SK-N-SH (cell line): ENCODE measurements around the gene PPP3CA. TPM values are rescaled to one million over a fixed set of nuclear protein-coding genes. Genes with fewer than 3 reads are reported as not detected.

Source experiments
- CTCF ChIA-PET: fragments of 300-600, 350-600 bp; formaldehyde crosslinking; extraction: SDS; loops from one replicate; lab custom pipeline; 2021; lab: Yijun Ruan, JAX
- POLR2A ChIA-PET: fragments of 350-600 bp; sonication (Branson Sonifier 250); formaldehyde crosslinking; extraction: SDS; loops from one replicate; lab custom pipeline; 2020; ENCODE audit warnings: antibody characterized with exemption, inconsistent platforms; lab: Yijun Ruan, JAX
- DNase-seq: peaks from one replicate; pipeline ENCODE4 v3.0.0; 2012
- H2AFZ ChIP-seq: fragments of 200-600 bp; sonication (generic); 2 replicates; pipeline ENCODE4 v1.8.1; 2016; ENCODE audit warnings: antibody characterized with exemption, mild to moderate bottlenecking, low read depth
- H3F3A ChIP-seq: fragments of 200-600 bp; sonication (generic); replicated peaks from 2 replicates; pipeline ENCODE3; 2016; ENCODE audit warnings: antibody characterized with exemption, mild to moderate bottlenecking; ENCODE audit not compliant: insufficient read depth
- H3K27ac ChIP-seq, 2 experiments: fragments of 200-500 bp in 1 of 2; fragments of 200-600 bp in 1 of 2; sonication (Bioruptor generic) in 1 of 2; sonication (generic), shearing (Covaris generic) in 1 of 2; 2 replicates each; pipeline versions ENCODE4 v1.5.1 to v1.6.1; 2014 to 2016; ENCODE audit warnings: low read depth in 2 of 2, inconsistent platforms in 1 of 2, low read length in 1 of 2, mild to moderate bottlenecking in 1 of 2, mixed read lengths in 1 of 2
- H3K27me3 ChIP-seq: fragments of 200-600 bp; sonication (generic), shearing (Covaris generic); 2 replicates; pipeline ENCODE4 v1.6.1; 2016; ENCODE audit warnings: mixed run types; ENCODE audit not compliant: insufficient read depth
- H3K36me3 ChIP-seq, 2 experiments: fragments of 200-500 bp in 1 of 2; fragments of 200-600 bp in 1 of 2; sonication (Bioruptor generic) in 1 of 2; sonication (generic) in 1 of 2; replicated peaks in 1 of 2; 2 replicates each; pipeline versions ENCODE3 to v1.5.1; 2014 to 2016; ENCODE audit warnings: low read length in 1 of 2, mild to moderate bottlenecking in 1 of 2; ENCODE audit not compliant: insufficient read depth in 2 of 2, control insufficient read depth in 1 of 2
- H3K4me1 ChIP-seq, 2 experiments: fragments of 200-500 bp in 1 of 2; fragments of 200-600 bp in 1 of 2; sonication (Bioruptor generic) in 1 of 2; sonication (generic), shearing (Covaris generic) in 1 of 2; 2 replicates each; pipeline versions ENCODE4 v1.5.1 to v1.6.1; 2014 to 2016; ENCODE audit warnings: low read depth in 1 of 2, low read length in 1 of 2, mixed run types in 1 of 2; ENCODE audit not compliant: insufficient read depth in 2 of 2, control insufficient read depth in 1 of 2
- H3K4me2 ChIP-seq: fragments of 200-600 bp; sonication (generic), shearing (Covaris generic); 2 replicates; pipeline ENCODE4 v1.6.1; 2017; ENCODE audit warnings: mixed run types
- H3K4me3 ChIP-seq, 2 experiments: fragments of 200-500 bp in 1 of 2; fragments of 200-600 bp in 1 of 2; sonication (Bioruptor generic) in 1 of 2; sonication (generic), shearing (Covaris generic) in 1 of 2; 2 replicates each; pipeline versions ENCODE4 v1.5.1 to v1.8.1; 2014 to 2016; ENCODE audit warnings: low read depth in 2 of 2, inconsistent platforms in 1 of 2, low read length in 1 of 2, mild to moderate bottlenecking in 1 of 2, mixed read lengths in 1 of 2, moderate library complexity in 1 of 2
- H3K79me2 ChIP-seq: fragments of 200-600 bp; sonication (generic); 2 replicates; pipeline ENCODE4 v1.8.1; 2017; ENCODE audit warnings: mild to moderate bottlenecking; ENCODE audit not compliant: insufficient read depth
- H3K9ac ChIP-seq: fragments of 200-600 bp; sonication (generic); 2 replicates; pipeline ENCODE4 v1.6.1; 2017; ENCODE audit warnings: mixed run types
- H3K9me2 ChIP-seq: fragments of 200-600 bp; sonication (generic); 2 replicates; pipeline ENCODE4 v1.6.1; 2017; ENCODE audit warnings: mixed run types
- H3K9me3 ChIP-seq: fragments of 200-600 bp; sonication (generic); 2 replicates; pipeline ENCODE4 v1.6.1; 2017; ENCODE audit warnings: mixed run types, mild to moderate bottlenecking, moderate library complexity
- H4K20me1 ChIP-seq: fragments of 200-600 bp; sonication (generic); 2 replicates; pipeline ENCODE4 v1.6.1; 2017; ENCODE audit warnings: mild to moderate bottlenecking, mixed run types; ENCODE audit not compliant: insufficient read depth
- EP300 ChIP-seq, 2 experiments: IDR thresholded peaks; 2 replicates each; pipeline versions ENCODE4 v1.4.0 to v1.6.1; 2012; ENCODE audit warnings: borderline replicate concordance in 1 of 2, low read depth in 1 of 2, low read length in 1 of 2
- FOSL2 ChIP-seq: IDR thresholded peaks from 2 replicates; pipeline ENCODE4 v1.4.0; 2012; ENCODE audit warnings: low read depth, mild to moderate bottlenecking, moderate library complexity, borderline replicate concordance
- GABPA ChIP-seq: IDR thresholded peaks from 2 replicates; pipeline ENCODE4 v1.4.0; 2012; ENCODE audit warnings: low read depth, mild to moderate bottlenecking
- MEF2A ChIP-seq: IDR thresholded peaks from 2 replicates; pipeline ENCODE4 v1.4.0; 2012; ENCODE audit warnings: low read depth, borderline replicate concordance
- NFIC ChIP-seq: IDR thresholded peaks from 2 replicates; pipeline ENCODE4 v1.4.0; 2012; ENCODE audit warnings: borderline replicate concordance
- RAD21 ChIP-seq: IDR thresholded peaks from 2 replicates; pipeline ENCODE4 v1.6.1; 2012; ENCODE audit warnings: mild to moderate bottlenecking, low read length
- REST ChIP-seq: IDR thresholded peaks from 2 replicates; pipeline ENCODE4 v1.6.1; 2012; ENCODE audit warnings: mild to moderate bottlenecking, low read depth, low read length, moderate library complexity
- RFX5 ChIP-seq: IDR thresholded peaks from 2 replicates; pipeline ENCODE4 v1.6.1; 2012; ENCODE audit warnings: mild to moderate bottlenecking, improper control_type of control experiment, low read length
- TCF12 ChIP-seq: IDR thresholded peaks from 2 replicates; pipeline ENCODE4 v1.4.0; 2012
- TEAD4 ChIP-seq: IDR thresholded peaks from 2 replicates; pipeline ENCODE4 v1.4.0; 2012; ENCODE audit warnings: mild to moderate bottlenecking, borderline replicate concordance; ENCODE audit not compliant: insufficient read depth
- WGBS: methylation state at CpG from one replicate; pipeline ENCODE4 v1.1.6; 2017; ENCODE audit warnings: low lambda C conversion rate; 5-methylcytosine and 5-hydroxymethylcytosine counted together
- polyA plus RNA-seq, 3 experiments: library from polyadenylated mRNA; depleted of rRNA; stranded (reverse); fragments of >200 nt; gene quantifications; 2 replicates each; pipeline ENCODE4 v1.2.3, GENCODE V29; 2012
- TF ChIP-seq, protein P1 (sequence below): IDR thresholded peaks from 2 replicates; pipeline ENCODE4 v1.4.0; 2012; ENCODE audit warnings: low read depth
- TF ChIP-seq, protein P2 (sequence below): IDR thresholded peaks from 2 replicates; pipeline ENCODE4 v1.4.0; 2012; ENCODE audit warnings: low read depth, borderline replicate concordance
- TF ChIP-seq, protein P3 (sequence below): fragments of 150-350 bp; IDR thresholded peaks from 2 replicates; pipeline ENCODE4 v1.6.1; 2017; ENCODE audit warnings: antibody characterized with exemption, low read length, low read depth, borderline replicate concordance
- TF ChIP-seq, protein P4 (sequence below): fragments of 200-600 bp; sonication (generic); IDR thresholded peaks from 2 replicates; pipeline ENCODE4 v1.6.1; 2017; ENCODE audit warnings: antibody characterized with exemption, mild to moderate bottlenecking, moderate library complexity

Gene PPP3CA
- polyA plus RNA-seq, 1 of the 3 experiments (the other 2 are of a cell fraction) = 10.7 TPM

DNA sequence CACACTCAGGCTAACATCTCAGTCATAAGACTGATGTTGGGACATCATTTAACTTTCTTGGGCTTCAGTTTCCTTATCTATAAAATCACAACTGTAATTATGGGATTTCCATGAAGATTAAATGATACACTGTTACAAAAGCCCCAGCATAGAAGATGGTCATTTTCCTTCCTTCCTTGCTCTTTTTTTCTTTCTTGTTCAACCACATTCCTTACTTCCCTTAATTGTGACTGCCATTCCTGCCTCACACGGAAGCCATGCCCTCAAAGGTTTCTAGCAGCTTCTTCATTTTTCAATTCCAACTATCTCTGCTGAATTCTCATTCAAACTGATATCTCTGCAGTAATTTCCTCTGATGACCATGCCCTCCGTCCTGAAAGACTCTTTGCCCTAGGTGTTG is 311.8 kb downstream of the PPP3CA start:
- no peak overlapping the region for H2AFZ ChIP-seq
- H3K27ac ChIP-seq = no peak overlapping the region
- peaks cover 0 to 5% of the 10 kb centered on the region in 2 experiments; a peak in 3 of 4 replicates for H3K4me1 ChIP-seq
- WGBS = 97% methylated on average over 2 of the region's 2 CpGs
- ChIA-PET POLR2A (no interaction called here), CTCF (interaction anchor here (0.6 kb wide), 1 partner anchor 862 kb away, joined by 3 read pairs; no protein-coding TSS in a partner anchor)
- no peaks in the 10 kb centered on the region for H3K9me3 ChIP-seq
- TF ChIP-seq EP300 (IDR thresholded peaks at IDR 0.05; ENCODE audit: borderline replicate concordance in 1 of 2, low read depth in 1 of 2, low read length in 1 of 2) (no peak), RAD21 (no peak), REST (no peak), RFX5 (no peak), GABPA (no peak), MEF2A (no peak), FOSL2 (no peak), TCF12 (no peak), NFIC (no peak), TEAD4 (no peak)
- TF ChIP-seq, protein P1, sequence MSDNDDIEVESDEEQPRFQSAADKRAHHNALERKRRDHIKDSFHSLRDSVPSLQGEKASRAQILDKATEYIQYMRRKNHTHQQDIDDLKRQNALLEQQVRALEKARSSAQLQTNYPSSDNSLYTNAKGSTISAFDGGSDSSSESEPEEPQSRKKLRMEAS = no peak
- TF ChIP-seq, protein P2, sequence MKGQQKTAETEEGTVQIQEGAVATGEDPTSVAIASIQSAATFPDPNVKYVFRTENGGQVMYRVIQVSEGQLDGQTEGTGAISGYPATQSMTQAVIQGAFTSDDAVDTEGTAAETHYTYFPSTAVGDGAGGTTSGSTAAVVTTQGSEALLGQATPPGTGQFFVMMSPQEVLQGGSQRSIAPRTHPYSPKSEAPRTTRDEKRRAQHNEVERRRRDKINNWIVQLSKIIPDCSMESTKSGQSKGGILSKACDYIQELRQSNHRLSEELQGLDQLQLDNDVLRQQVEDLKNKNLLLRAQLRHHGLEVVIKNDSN = no peak
- TF ChIP-seq, protein P3, sequence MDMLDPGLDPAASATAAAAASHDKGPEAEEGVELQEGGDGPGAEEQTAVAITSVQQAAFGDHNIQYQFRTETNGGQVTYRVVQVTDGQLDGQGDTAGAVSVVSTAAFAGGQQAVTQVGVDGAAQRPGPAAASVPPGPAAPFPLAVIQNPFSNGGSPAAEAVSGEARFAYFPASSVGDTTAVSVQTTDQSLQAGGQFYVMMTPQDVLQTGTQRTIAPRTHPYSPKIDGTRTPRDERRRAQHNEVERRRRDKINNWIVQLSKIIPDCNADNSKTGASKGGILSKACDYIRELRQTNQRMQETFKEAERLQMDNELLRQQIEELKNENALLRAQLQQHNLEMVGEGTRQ = no peak
- TF ChIP-seq, protein P4, sequence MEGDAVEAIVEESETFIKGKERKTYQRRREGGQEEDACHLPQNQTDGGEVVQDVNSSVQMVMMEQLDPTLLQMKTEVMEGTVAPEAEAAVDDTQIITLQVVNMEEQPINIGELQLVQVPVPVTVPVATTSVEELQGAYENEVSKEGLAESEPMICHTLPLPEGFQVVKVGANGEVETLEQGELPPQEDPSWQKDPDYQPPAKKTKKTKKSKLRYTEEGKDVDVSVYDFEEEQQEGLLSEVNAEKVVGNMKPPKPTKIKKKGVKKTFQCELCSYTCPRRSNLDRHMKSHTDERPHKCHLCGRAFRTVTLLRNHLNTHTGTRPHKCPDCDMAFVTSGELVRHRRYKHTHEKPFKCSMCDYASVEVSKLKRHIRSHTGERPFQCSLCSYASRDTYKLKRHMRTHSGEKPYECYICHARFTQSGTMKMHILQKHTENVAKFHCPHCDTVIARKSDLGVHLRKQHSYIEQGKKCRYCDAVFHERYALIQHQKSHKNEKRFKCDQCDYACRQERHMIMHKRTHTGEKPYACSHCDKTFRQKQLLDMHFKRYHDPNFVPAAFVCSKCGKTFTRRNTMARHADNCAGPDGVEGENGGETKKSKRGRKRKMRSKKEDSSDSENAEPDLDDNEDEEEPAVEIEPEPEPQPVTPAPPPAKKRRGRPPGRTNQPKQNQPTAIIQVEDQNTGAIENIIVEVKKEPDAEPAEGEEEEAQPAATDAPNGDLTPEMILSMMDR = no peak
- H3K27me3 ChIP-seq = no peaks in the 10 kb centered on the region
- H4K20me1 ChIP-seq = no peaks in the 10 kb centered on the region
- no peak overlapping the region for H3K4me3 ChIP-seq
- H3K36me3 ChIP-seq = peaks cover 15 to 31% of the 10 kb centered on the region in 2 experiments
- no peak overlapping the region for H3K4me2 ChIP-seq
- H3F3A ChIP-seq = peaks cover 3% of the 10 kb centered on the region
- DNase-seq = no peak
- H3K9me2 ChIP-seq = no peaks in the 10 kb centered on the region
- no peaks in the 10 kb centered on the region for H3K79me2 ChIP-seq
- no peak overlapping the region for H3K9ac ChIP-seq
